SK-MEL-5 (cell line): Measurements from ENCODE around the gene NKAP. TPM values are rescaled to one million over a fixed set of nuclear protein-coding genes. Genes with fewer than 3 reads are reported as not detected.

Source experiments
- DNase-seq: peaks from one replicate; pipeline ENCODE4 v3.0.0-alpha.2; 2016; ENCODE audit warnings: low read depth, low spot score
- in situ Hi-C: cut with HindIII; loops from 2 replicates; pipeline ENCODE4 v1.10.0; 2016; ENCODE audit warnings: low sequenced_read_pairs, high pct_unique_total_duplicates, low pct_unique_long_range_greater_than_20kb
- total RNA-seq: library from RNA; depleted of rRNA; stranded (reverse); fragments of >200 nt; shearing (Covaris generic); gene quantifications from 2 replicates; pipeline ENCODE4 v1.2.3, GENCODE V29; 2014; rRNA removed

NKAP gene
- total RNA-seq, 1 experiment from 2014 or later: 4.7 TPM

- in situ Hi-C loops: no loop called here
- peak; percentile 61 for DNase-seq
Observed at GRCh38 chrX:119880552-119881437, 62.8 kb downstream of the NKAP start.

DNA sequence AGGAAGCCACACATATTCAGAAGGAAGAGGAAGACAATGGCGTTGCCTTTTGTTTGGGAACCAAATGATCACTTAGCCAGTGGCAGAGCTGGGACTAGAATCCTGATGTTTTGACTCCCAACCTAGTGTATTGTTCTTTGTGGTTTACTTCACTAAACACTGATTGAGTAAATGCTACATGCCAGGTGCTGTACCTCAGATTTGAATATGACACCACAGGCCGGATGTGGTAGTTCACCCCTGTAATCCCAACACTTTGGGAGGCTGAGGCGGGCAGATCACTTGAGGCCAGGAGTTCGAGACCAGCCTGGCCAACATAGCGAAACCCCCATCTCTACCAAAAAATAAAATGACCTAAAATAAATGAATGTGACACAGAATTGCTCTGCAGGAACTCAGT lies 63.5 kb downstream of the NKAP start:
- in situ Hi-C loops: no loop called here

DNA sequence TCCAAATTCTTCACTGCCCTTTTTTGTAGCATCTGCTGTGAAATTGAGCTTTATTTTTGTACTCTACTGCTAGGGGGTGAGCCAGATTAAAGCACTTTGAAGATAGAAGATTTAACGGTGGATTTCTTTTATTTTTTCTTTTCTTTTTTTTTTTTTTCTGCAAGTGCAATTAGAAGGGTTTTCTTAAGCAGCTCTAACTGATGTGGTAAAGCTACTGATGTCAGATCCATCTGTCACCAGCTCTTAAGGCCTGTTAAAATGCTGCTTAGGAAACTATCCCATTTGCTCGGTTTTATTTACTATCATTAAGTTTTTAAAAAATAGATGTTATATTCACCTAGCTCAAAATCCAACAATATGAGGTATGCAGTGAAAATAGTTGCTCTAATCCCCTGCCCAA lies 64.8 kb downstream of the NKAP start:
- no peak for DNase-seq
- in situ Hi-C loops: no loop called here

More for the DNA sequence above, 63.5 kb downstream of the NKAP start:
- DNase-seq: no peak

- in situ Hi-C loops: no loop called here
Observed at GRCh38 chrX:119871599-119872395, 71.8 kb downstream of the NKAP start, which contains the start of the genes NDUFA1 and RNF113A. Gene NDUFA1, plus strand, starts transcription at chrX:119871832. Its CDS starts 80 bp downstream, at chrX:119871912. Gene RNF113A, minus strand, starts transcription at chrX:119871733. Its CDS starts 120 bp downstream, at chrX:119871613.

GRCh38 chrX:119871245-119871598 lies 72.3 kb downstream of the NKAP start:
- in situ Hi-C loops: no loop called here
- DNase-seq: no peak

More at GRCh38 chrX:119871599-119872395, 71.8 kb downstream of the NKAP start, which contains the start of the genes NDUFA1 and RNF113A:
- peak; percentile 88 for DNase-seq

Other genes starting within 250 kb of the NKAP start
- gene SOWAHD, start 185.2 kb downstream of the NKAP start, total RNA-seq: 0.19 TPM in 1 of 2 replicates, not detected in the other
- 2,526 and 2,613 TPM in 2 replicates for gene RPL39, start 152.1 kb downstream of the NKAP start, total RNA-seq
- 3.9 and 4.5 TPM in 2 replicates for gene UPF3B, start 90.8 kb downstream of the NKAP start, total RNA-seq
- gene RNF113A, start 72.0 kb downstream of the NKAP start, total RNA-seq: 25.7 and 27.0 TPM in 2 replicates
- 153 and 162 TPM in 2 replicates for gene NDUFA1, start 71.9 kb downstream of the NKAP start, total RNA-seq
- gene AKAP14, start 47.9 kb downstream of the NKAP start, total RNA-seq: not detected in 2 replicates
- not detected in 2 replicates for gene RHOXF2B, start 133.9 kb upstream of the NKAP start, total RNA-seq
- gene RHOXF1, start 172.2 kb upstream of the NKAP start, total RNA-seq: not detected in 2 replicates
- not detected in 2 replicates for gene RHOXF2, start 214.9 kb upstream of the NKAP start, total RNA-seq